Gastrocnemius medialis (tissue), 4 donors: ENCODE measurements around the gene ROBO2.

Experiments used
- CTCF ChIP-seq, 5 experiments: fragments of 450-650 bp in 3 of 5; fragments of 200-600 bp in 2 of 5; sonication (generic) in 2 of 5; IDR thresholded peaks in 4 of 5; conservative IDR thresholded peaks in 1 of 5; 1 replicate in 4 of 5; 2 replicates in 1 of 5; pipeline ENCODE4 v1.5.1; 2016 to 2019; ENCODE audit warnings: antibody characterized with exemption in 5 of 5, mild to moderate bottlenecking in 3 of 5, moderate library complexity in 3 of 5
- POLR2A ChIP-seq, 2 donors: fragments of 450-650 bp; IDR thresholded peaks; one replicate each; pipeline ENCODE4 v1.6.1; 2017; ENCODE audit warnings: antibody characterized with exemption in 2 of 2, mild to moderate bottlenecking in 2 of 2, moderate library complexity in 2 of 2

- TF ChIP-seq POLR2A (IDR thresholded peaks at IDR 0.05) (no peak), CTCF (IDR thresholded peaks at IDR 0.05 in 4 of 5, conservative IDR thresholded peaks at IDR 0.05 in 1 of 5) (no peak)
These were observed 129.9 kb downstream of the ROBO2 start for GRCh38 chr3:77169823-77170222.
